Stimulated activated CD4-positive, alpha-beta T cell treated with anti-CD3 and anti-CD28 coated beads, Interleukin-4, amount 100 ng/mL, for 48 hours (primary cell): Measurements from ENCODE around the gene WNT9A.
"Not testable (repeated sequence)": the region's sequence is repeated elsewhere in the genome, so short reads cannot be mapped to it uniquely, and the experiment has no call there.

Source experiments
- DNase-seq, 2 donors: peaks; one replicate each; pipeline ENCODE4 v3.0.0-alpha.2; 2020; ENCODE audit warnings: low read depth in 2 of 2

WNT9A gene

DNA sequence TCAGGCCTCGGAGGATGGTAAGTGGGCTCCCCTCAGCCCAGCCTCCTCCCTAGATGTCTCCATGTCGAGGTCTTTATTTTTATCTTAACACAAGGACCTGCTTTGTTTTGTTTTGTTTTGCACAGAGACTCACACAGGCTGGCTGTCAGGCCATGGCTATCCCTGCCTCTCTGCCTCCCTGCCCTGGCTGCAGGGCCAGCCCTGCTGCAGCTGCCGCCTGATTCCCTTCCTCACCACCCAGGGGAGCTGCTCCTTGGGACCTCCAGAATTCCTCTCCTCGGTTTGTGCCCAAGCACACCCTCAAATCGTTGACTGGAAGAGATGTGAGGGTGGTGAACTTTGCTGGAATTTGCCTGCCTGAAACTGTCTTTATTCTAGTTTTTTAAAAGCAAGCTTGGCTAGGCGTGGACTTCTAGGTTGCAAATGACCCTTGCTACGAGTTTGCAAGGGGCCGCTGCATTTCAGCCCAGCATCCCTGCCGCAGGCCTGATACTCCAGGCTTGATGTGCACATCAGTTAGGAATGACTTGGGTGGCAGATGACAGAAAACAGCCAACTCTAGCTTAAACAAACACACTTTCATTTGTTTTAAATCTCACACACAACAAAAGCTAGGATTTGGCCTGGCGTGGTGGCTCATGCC lies 37.1 kb downstream of the WNT9A start:
- no peak for DNase-seq

DNA sequence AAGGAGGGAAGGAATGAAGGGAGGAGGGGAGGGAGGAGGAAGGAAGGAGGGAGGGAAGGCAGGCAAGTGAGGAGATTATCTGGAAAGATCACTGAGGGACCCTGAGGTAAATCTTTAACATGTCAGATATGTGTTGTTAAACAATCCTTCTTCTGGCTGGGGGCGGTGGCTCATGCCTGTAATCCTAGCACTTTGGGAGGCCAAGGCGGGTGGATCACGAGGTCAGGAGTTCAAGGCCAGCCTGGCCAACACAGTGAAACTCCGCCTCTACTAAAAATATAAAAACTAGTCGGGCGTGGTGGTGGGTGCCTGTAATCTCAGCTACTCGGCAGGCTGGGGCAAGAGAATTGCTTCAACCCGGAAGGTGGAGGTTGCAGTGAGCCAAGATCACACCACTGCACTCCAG lies 37.8 kb downstream of the WNT9A start:
- DNase-seq: not testable (repeated sequence)

DNA sequence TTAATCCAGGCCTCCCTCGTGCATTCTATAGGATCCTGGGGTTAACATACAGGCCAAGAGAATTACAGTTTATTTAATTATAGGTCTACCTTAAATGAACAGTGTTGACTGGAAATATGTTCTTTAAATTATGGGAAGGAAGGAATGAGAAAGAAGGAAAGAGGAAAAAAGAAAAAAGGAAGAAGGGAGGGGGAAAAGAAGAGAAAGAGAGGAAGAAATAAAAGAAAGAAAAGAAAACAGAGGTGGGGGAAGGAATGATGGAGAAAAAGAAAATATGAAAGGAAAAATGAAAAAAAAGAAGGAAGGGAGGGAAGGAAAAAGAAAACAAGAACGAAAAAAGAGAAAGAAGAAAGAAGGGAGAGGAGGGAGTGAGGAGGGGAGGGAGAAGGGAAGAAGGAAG lies 38.5 kb downstream of the WNT9A start:
- no peak for DNase-seq

- DNase-seq: no peak
Measured at GRCh38 chr1:227908359-227908758, 39.4 kb downstream of the WNT9A start.

GRCh38 chr1:227907439-227908015 lies 40.2 kb downstream of the WNT9A start:
- no peak for DNase-seq

GRCh38 chr1:227906550-227907071 lies 41.1 kb downstream of the WNT9A start:
- no peak for DNase-seq

- DNase-seq: no peak
Measured at GRCh38 chr1:227905573-227906487, 41.9 kb downstream of the WNT9A start.

DNA sequence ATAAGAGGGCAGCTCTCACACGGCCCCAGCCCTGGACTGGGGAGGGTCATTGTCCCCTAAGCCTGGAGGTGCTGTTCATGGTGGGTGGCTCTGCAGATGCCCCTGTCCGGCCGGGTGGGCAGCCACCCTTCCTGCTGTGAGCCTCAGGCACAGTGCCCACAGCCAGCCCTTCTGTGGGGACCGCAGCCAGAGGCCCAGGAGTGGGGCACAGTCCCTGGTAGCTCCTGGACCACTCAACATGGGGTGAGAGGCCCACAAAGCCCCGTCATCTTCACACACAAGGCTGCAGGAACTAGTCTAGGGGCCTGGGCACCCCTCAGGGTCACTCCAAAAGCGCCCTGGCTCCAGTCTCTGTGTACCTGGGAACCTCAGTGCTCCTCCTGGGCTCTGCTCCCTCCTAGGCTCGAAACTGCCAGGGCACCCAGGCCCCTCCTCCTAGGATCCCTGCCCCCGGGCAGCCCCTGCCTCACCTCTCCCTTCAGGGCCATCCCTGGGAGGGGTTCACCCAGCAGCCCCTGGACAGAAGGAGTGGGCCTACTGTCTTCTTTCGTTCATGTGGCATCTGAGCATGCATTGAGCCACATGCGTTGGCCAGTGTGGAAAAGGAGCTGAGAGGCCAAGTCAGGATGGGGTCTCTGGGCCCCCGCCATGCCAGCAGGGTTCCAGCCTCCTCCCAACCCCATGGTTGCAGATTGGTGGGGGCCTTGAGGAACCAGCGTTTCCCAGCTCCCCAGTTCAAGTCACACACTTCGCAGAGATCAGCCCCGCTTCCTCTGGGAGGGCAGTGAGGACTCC lies 43.0 kb downstream of the WNT9A start:
- no peak for DNase-seq

- DNase-seq: no peak
Measured at GRCh38 chr1:227903614-227904501, 43.9 kb downstream of the WNT9A start.

DNA sequence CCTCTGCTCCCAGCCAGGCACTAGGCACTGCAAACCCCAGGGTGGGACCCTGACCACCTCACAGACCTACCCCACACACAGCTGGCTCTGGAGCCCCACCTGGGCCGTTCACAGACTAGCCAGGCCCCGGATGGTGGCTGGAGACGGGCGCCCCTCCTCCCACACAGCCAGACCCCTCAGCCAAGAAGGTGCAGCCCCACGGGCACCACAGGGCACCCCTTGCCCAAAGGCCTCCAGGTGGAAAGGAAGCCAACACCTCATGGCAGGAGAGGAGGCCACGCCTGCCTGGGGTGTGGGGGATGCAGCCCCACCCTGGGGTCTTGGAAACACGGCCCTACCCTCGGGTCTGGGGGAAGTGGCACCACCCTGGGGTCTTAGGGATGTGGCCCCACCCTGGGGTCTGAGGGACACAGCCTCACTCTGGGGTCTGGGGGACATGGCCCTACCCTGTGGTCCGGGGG lies 44.6 kb downstream of the WNT9A start:
- DNase-seq: no peak

- DNase-seq: no peak
Measured at GRCh38 chr1:227902641-227902990, 45.1 kb downstream of the WNT9A start.

- DNase-seq: no peak
Measured at GRCh38 chr1:227901906-227902640, 45.7 kb downstream of the WNT9A start.

DNA sequence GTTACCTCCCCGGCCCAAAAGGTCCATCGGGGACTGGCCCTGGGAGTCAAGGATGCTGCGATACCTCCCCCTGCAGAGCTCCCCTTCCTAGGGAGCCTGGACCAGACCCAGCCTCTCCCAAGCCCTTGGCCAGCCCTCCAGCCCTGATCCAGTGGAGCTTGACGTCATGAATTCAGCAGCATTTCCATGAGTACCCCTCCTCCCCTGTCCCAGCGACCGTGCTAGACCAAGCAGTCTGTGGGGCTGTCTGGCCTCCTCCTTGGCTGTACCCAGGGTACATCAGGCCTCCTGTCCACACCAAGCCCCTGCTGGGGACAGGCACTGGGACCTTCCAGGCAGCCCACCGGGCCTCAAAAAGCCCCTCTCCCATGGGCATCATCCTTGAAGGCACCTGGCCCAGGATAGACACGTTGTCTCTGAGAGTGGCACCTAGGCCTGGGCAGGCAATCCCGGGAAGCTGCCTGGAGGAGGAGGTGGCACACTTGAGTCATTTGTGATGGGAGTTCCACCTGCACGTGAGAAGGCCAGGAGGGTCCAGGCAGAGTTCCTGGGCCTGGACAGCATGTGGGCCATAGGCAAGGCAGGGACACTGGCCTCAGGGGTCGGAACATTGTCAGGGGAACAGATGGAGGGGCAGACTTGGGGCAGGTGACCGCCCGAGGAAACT lies 46.4 kb downstream of the WNT9A start:
- no peak for DNase-seq

DNA sequence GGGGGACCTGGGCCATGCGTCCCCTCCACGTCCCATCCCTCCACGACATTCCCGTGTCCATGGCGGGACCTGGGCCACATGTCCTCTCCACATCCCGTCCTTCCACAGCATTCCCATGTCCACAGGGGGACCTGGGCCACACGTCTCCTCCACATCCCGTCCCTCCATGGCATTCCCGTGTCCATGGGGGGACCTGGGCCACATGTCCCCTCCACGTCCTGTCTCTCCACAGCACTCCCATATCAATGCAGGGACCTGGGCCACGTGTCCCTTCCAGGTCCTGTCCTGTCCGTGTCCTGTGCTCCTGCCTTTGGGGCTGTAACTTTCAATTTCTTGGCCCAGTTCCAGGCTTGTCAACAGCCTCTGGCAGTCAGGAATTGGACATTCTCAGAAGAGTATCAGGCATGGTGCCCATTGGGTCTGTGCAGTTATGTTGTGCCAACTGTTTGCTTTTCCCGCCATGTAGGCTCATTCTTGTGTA lies 47.1 kb downstream of the WNT9A start:
- no peak for DNase-seq

- DNase-seq: no peak
Measured at GRCh38 chr1:227899820-227900449, 47.8 kb downstream of the WNT9A start.

- no peak for DNase-seq
Measured at GRCh38 chr1:227899141-227899819, 48.5 kb downstream of the WNT9A start.

DNA sequence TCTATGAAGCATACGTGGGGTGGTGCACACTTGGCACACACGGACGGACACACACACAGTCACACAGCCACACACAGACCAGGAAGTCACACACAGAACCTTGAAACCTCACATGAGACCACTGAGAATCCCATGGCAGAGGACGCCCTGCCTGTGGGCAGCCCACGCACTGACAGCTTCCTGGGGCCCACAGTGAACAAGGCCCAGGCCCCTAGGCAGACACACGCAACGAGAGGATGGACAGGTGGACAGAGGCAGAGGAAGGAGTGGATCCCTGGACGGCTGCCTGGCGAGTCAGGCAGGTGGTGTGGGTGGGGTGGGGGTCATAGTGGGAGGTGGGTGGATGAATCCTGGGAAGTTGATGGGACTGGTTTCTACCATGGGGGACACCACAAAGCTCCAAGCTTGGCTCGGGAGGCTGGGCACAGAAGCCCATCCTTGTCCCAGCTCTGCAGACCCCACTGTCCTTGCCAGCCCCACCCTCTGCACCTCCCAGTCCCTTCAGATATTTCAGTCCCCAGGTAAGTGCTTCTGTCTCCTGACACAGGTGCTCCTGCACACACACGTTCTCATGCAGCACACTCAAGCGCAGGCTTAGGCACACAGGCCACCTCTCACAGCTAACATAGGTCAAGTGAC lies 49.1 kb downstream of the WNT9A start:
- no peak for DNase-seq
